DOHH2 (cell line): Measurements from ENCODE around the gene NAV2.

Source experiments
- EZH2phosphoT487 ChIP-seq: fragments of 200-600 bp; sonication (generic); IDR thresholded peaks from 2 replicates; pipeline ENCODE4 v1.6.1; 2017; ENCODE audit warnings: borderline replicate concordance, mild to moderate bottlenecking, antibody characterized with exemption, low read length, moderate library complexity, mixed read lengths
- TF ChIP-seq, protein P1 (sequence below): fragments of 200-600 bp; sonication (generic); IDR thresholded peaks from one replicate; pipeline ENCODE4 v1.5.1; 2014; ENCODE audit warnings: antibody characterized with exemption, mild to moderate bottlenecking, low read depth, low read length; ENCODE audit not compliant: poor library complexity, severe bottlenecking

DNA sequence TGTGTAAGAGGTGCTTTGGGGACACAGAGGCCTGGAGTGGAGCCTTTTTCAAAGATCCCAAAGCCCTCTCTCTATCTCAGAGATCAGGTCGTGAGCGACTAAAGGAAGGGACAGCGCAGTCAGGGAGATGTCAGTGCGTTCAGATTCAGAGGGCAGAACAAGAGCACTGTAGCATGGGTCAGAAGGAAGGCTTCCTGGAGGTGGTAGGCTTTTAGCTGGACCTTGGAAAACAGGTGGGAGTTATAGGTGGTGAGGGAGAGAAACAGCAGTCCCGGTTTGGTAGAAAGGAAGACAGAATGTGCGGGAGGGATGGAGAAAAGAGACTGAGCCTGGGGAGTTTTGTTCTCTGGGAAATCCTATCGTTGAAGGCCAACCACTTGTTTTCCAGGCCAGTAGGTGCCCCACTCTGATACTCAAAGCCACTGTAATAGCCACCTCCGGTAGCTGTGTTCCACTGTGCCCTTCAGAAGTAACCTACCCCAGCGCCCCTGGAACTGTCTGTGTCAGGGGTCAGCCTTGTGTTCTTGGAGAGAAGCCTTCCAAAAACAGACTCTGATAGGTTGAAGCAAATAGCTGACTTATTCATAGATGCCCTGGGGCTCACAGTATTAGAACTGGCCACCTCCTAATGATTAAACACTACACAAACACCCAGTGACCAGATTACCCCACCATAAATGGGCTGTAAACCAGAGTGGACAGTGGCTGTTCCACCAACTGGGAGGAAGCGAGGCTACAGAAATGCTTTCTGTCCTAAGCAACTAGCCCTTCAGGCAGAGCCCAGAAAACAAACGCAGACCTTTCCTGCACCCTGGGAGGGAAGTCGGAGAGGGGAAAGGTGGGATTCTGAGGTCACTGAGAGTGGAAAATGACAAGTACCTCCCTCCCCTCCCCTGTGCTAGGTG lies 289.9 kb downstream of the NAV2 start:
- TF ChIP-seq, protein P1, sequence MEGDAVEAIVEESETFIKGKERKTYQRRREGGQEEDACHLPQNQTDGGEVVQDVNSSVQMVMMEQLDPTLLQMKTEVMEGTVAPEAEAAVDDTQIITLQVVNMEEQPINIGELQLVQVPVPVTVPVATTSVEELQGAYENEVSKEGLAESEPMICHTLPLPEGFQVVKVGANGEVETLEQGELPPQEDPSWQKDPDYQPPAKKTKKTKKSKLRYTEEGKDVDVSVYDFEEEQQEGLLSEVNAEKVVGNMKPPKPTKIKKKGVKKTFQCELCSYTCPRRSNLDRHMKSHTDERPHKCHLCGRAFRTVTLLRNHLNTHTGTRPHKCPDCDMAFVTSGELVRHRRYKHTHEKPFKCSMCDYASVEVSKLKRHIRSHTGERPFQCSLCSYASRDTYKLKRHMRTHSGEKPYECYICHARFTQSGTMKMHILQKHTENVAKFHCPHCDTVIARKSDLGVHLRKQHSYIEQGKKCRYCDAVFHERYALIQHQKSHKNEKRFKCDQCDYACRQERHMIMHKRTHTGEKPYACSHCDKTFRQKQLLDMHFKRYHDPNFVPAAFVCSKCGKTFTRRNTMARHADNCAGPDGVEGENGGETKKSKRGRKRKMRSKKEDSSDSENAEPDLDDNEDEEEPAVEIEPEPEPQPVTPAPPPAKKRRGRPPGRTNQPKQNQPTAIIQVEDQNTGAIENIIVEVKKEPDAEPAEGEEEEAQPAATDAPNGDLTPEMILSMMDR = no peak
- no peak for TF ChIP-seq EZH2phosphoT487
